Measurements from ENCODE around the gene NDRG2.
A peak's percentile ranks its signal among the peaks of the same experiment; 100 is the strongest.

- TF ChIP-seq, protein P1, sequence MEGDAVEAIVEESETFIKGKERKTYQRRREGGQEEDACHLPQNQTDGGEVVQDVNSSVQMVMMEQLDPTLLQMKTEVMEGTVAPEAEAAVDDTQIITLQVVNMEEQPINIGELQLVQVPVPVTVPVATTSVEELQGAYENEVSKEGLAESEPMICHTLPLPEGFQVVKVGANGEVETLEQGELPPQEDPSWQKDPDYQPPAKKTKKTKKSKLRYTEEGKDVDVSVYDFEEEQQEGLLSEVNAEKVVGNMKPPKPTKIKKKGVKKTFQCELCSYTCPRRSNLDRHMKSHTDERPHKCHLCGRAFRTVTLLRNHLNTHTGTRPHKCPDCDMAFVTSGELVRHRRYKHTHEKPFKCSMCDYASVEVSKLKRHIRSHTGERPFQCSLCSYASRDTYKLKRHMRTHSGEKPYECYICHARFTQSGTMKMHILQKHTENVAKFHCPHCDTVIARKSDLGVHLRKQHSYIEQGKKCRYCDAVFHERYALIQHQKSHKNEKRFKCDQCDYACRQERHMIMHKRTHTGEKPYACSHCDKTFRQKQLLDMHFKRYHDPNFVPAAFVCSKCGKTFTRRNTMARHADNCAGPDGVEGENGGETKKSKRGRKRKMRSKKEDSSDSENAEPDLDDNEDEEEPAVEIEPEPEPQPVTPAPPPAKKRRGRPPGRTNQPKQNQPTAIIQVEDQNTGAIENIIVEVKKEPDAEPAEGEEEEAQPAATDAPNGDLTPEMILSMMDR (IDR thresholded peaks at IDR 0.05) = peak in 2 of 7 experiments; percentile 10 to 18
- TF ChIP-seq POLR2A (IDR thresholded peaks at IDR 0.05) = no peak
Observed at GRCh38 chr14:21055432-21056117, 30.7 kb upstream of the NDRG2 start.

Measured in body of pancreas (tissue), 4 donors.